HG03439 (cell line): ENCODE measurements around the gene LRCH3.

Source experiments
- ATAC-seq: cut with Tn5 transposase; IDR thresholded peaks from one replicate; pipeline ENCODE4 v1.9.1; 2021; ENCODE audit warnings: mild to moderate bottlenecking, moderate library complexity; ENCODE audit not compliant: unreplicated experiment

The LRCH3 gene

GRCh38 chr3:197791892-197792647, 1.0 kb downstream of the LRCH3 start:
- ATAC-seq = peak; percentile 25

GRCh38 chr3:197793247-197793646, 2.2 kb downstream of the LRCH3 start:
- ATAC-seq = no peak

- ATAC-seq = no peak
Measured at GRCh38 chr3:197794115-197794514, 3.1 kb downstream of the LRCH3 start.

- ATAC-seq = no peak
Measured at GRCh38 chr3:197795200-197795599, 4.1 kb downstream of the LRCH3 start.

GRCh38 chr3:197796087-197796486, 5.0 kb downstream of the LRCH3 start:
- no peak for ATAC-seq

- ATAC-seq = no peak
Measured at GRCh38 chr3:197798863-197799262, 7.8 kb downstream of the LRCH3 start.

- ATAC-seq = no peak
Measured at GRCh38 chr3:197800379-197800778, 9.3 kb downstream of the LRCH3 start.

- ATAC-seq = no peak
Measured at GRCh38 chr3:197801891-197802778, 11.1 kb downstream of the LRCH3 start.

GRCh38 chr3:197802779-197803459, 11.9 kb downstream of the LRCH3 start:
- no peak for ATAC-seq

GRCh38 chr3:197804511-197804910, 13.5 kb downstream of the LRCH3 start:
- ATAC-seq = no peak

GRCh38 chr3:197807969-197808587, 17.0 kb downstream of the LRCH3 start:
- no peak for ATAC-seq

- ATAC-seq = no peak
Measured at GRCh38 chr3:197809356-197810020, 18.4 kb downstream of the LRCH3 start.

- ATAC-seq = no peak
Measured at GRCh38 chr3:197810901-197811300, 19.8 kb downstream of the LRCH3 start.

- no peak for ATAC-seq
Measured at GRCh38 chr3:197811343-197811742, 20.3 kb downstream of the LRCH3 start.

- ATAC-seq = no peak
Measured at GRCh38 chr3:197814372-197814771, 23.3 kb downstream of the LRCH3 start.

GRCh38 chr3:197820550-197821335, 29.7 kb downstream of the LRCH3 start:
- no peak for ATAC-seq

- ATAC-seq = no peak
Measured at GRCh38 chr3:197829397-197830045, 38.5 kb downstream of the LRCH3 start.

- no peak for ATAC-seq
Measured at GRCh38 chr3:197830308-197830966, 39.4 kb downstream of the LRCH3 start.

- ATAC-seq = no peak
Measured at GRCh38 chr3:197830967-197831313, 39.9 kb downstream of the LRCH3 start.
